Neuronal stem cell (in vitro differentiated cells): ENCODE data around the gene USP1.

Source experiments
- DNase-seq: peaks from one replicate; pipeline ENCODE4 v3.0.0-alpha.2; 2013; ENCODE audit warnings: low spot score
- H2AFZ ChIP-seq: one replicate; pipeline ENCODE4 v1.6.1; 2013; ENCODE audit warnings: mild to moderate bottlenecking, low read length, inconsistent platforms
- H2AK5ac ChIP-seq: 2 replicates; pipeline ENCODE4 v1.6.1; 2013; ENCODE audit warnings: low read depth, mild to moderate bottlenecking, inconsistent platforms, low read length, moderate library complexity, mixed read lengths
- H2BK120ac ChIP-seq: 2 replicates; pipeline ENCODE4 v1.6.1; 2013; ENCODE audit warnings: low read depth, mild to moderate bottlenecking, inconsistent platforms, low read length, moderate library complexity, mixed read lengths
- H2BK12ac ChIP-seq: one replicate; pipeline ENCODE4 v1.6.1; 2013; ENCODE audit warnings: low read length, inconsistent platforms
- H2BK15ac ChIP-seq: 2 replicates; pipeline ENCODE4 v1.6.1; 2013; ENCODE audit warnings: mild to moderate bottlenecking, low read length, inconsistent platforms, mixed read lengths
- H2BK5ac ChIP-seq: one replicate; pipeline ENCODE4 v1.6.1; 2013; ENCODE audit warnings: inconsistent platforms, mild to moderate bottlenecking, low read length, moderate library complexity
- H3K14ac ChIP-seq: one replicate; pipeline ENCODE4 v1.6.1; 2013; ENCODE audit warnings: low read length, inconsistent platforms
- H3K18ac ChIP-seq: 2 replicates; pipeline ENCODE4 v1.6.1; 2013; ENCODE audit warnings: low read length, inconsistent platforms
- H3K23ac ChIP-seq: 2 replicates; pipeline ENCODE4 v1.6.1; 2013; ENCODE audit warnings: low read depth, mild to moderate bottlenecking, mixed read lengths, low read length, inconsistent platforms; ENCODE audit not compliant: poor library complexity
- H3K27ac ChIP-seq: replicated peaks from 3 replicates; pipeline ENCODE4 v1.5.1; 2013; ENCODE audit warnings: low read length, inconsistent platforms
- H3K27me3 ChIP-seq, 3 experiments: 2 replicates each; pipeline ENCODE4 v1.6.1; 2013; ENCODE audit warnings: low read length in 3 of 3, mild to moderate bottlenecking in 2 of 3, inconsistent platforms in 1 of 3, low read depth in 1 of 3, mixed read lengths in 1 of 3, moderate library complexity in 1 of 3; ENCODE audit not compliant: control insufficient read depth in 3 of 3, insufficient read depth in 3 of 3
- H3K36me3 ChIP-seq, 2 donors: replicated peaks in 1 of 2; 2 replicates each; pipeline ENCODE4 v1.6.1; 2013; ENCODE audit warnings: low read length in 2 of 2; ENCODE audit not compliant: control insufficient read depth in 2 of 2, insufficient read depth in 2 of 2
- H3K4ac ChIP-seq: 2 replicates; pipeline ENCODE4 v1.6.1; 2013; ENCODE audit warnings: inconsistent platforms, mild to moderate bottlenecking, low read length, moderate library complexity
- H3K4me1 ChIP-seq, 2 donors: 1 replicate in 1 of 2; 2 replicates in 1 of 2; pipeline ENCODE4 v1.6.1; 2013; ENCODE audit warnings: low read length in 2 of 2, low read depth in 1 of 2; ENCODE audit not compliant: control insufficient read depth in 2 of 2, insufficient read depth in 1 of 2
- H3K4me2 ChIP-seq: one replicate; pipeline ENCODE4 v1.6.1; 2013; ENCODE audit warnings: mild to moderate bottlenecking, low read length, inconsistent platforms; ENCODE audit not compliant: insufficient read depth, poor library complexity, severe bottlenecking
- H3K4me3 ChIP-seq, 2 donors: 2 replicates each; pipeline ENCODE4 v1.5.1; 2013; ENCODE audit warnings: low read length in 2 of 2, mild to moderate bottlenecking in 2 of 2, inconsistent platforms in 1 of 2, moderate library complexity in 1 of 2
- H3K79me1 ChIP-seq: one replicate; pipeline ENCODE4 v1.6.1; 2013; ENCODE audit warnings: low read depth, mild to moderate bottlenecking, inconsistent platforms, low read length, moderate library complexity
- H3K9ac ChIP-seq: one replicate; pipeline ENCODE4 v1.6.1; 2013; ENCODE audit warnings: mild to moderate bottlenecking, low read depth, low read length, inconsistent platforms; ENCODE audit not compliant: poor library complexity
- H3K9me3 ChIP-seq, 2 donors: replicated peaks in 1 of 2; 2 replicates each; pipeline versions ENCODE3 to v1.6.1; 2013; ENCODE audit warnings: low read length in 2 of 2, mild to moderate bottlenecking in 2 of 2, inconsistent platforms in 1 of 2, low read depth in 1 of 2, mixed read lengths in 1 of 2, moderate library complexity in 1 of 2; ENCODE audit not compliant: control insufficient read depth in 2 of 2, insufficient read depth in 1 of 2
- H4K8ac ChIP-seq: one replicate; pipeline ENCODE4 v1.6.1; 2013; ENCODE audit warnings: low read depth, mild to moderate bottlenecking, inconsistent platforms, low read length, moderate library complexity
- H4K91ac ChIP-seq: one replicate; pipeline ENCODE4 v1.6.1; 2013; ENCODE audit warnings: low read length, low read depth, mild to moderate bottlenecking, inconsistent platforms; ENCODE audit not compliant: poor library complexity
- WGBS, 2 donors: extraction: QIAGEN DNeasy Blood & Tissue Kit; methylation state at CpG; one replicate each; pipeline ENCODE4 v1.1.7; 2013; ENCODE audit warnings: missing lambda C conversion rate in 2 of 2, mixed read lengths in 1 of 2; ENCODE audit not compliant: insufficient read length in 2 of 2, insufficient replicate concordance in 1 of 2; ENCODE audit errors: extremely low coverage in 2 of 2; 5-methylcytosine and 5-hydroxymethylcytosine counted together

Gene USP1

DNA sequence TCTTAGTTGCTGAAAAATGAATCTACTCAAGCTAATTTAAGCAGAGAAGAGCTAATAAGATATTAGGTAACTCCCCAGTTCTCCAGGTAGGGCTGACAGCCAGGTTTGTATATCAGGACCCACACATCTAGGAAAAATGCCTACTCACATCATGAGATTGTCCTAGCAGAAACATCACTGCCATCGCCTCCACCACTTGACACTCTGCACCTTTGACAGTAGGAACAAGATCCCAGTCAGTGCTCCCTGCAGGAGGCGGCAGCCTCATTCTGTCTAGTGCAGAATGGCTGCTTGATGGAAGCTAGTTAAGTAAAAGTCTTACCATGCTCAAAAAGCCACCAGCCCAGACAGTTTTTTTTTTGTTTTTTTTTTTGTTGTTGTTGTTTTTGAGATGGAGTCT, 31.6 kb upstream of the USP1 start:
- Histone ChIP-seq H2BK5ac (no peak overlapping the region), H2BK15ac (no peak overlapping the region), H3K79me1 (no peaks in the 10 kb centered on the region), H3K4me3 (no peak overlapping the region), H3K4me2 (no peak overlapping the region), H4K8ac (no peak overlapping the region), H3K9me3 (no peaks in the 10 kb centered on the region), H3K27me3 (peaks cover 0 to 22% (median 0%) of the 10 kb centered on the region in 3 experiments), H3K14ac (no peak overlapping the region), H2AFZ (no peak overlapping the region), H3K4me1 (peaks cover 5 to 6% of the 10 kb centered on the region in 2 donors), H3K4ac (no peak overlapping the region), H4K91ac (no peak overlapping the region), H2AK5ac (no peak overlapping the region), H3K36me3 (no peaks in the 10 kb centered on the region), H3K27ac (no peak overlapping the region), H2BK120ac (no peak overlapping the region), H2BK12ac (no peak overlapping the region), H3K23ac (no peak overlapping the region), H3K9ac (no peak overlapping the region), H3K18ac (no peak overlapping the region)
- no CpG with 5 or more reads among the region's 2 CpGs for WGBS, 2 donors
- no peak for DNase-seq

- WGBS, 2 donors = no CpG with 5 or more reads among the region's 3 CpGs
- Histone ChIP-seq H2AFZ (no peak overlapping the region), H3K4ac (no peak overlapping the region)
Observed at GRCh38 chr1:62406576-62406975, 30.3 kb upstream of the USP1 start.

DNA sequence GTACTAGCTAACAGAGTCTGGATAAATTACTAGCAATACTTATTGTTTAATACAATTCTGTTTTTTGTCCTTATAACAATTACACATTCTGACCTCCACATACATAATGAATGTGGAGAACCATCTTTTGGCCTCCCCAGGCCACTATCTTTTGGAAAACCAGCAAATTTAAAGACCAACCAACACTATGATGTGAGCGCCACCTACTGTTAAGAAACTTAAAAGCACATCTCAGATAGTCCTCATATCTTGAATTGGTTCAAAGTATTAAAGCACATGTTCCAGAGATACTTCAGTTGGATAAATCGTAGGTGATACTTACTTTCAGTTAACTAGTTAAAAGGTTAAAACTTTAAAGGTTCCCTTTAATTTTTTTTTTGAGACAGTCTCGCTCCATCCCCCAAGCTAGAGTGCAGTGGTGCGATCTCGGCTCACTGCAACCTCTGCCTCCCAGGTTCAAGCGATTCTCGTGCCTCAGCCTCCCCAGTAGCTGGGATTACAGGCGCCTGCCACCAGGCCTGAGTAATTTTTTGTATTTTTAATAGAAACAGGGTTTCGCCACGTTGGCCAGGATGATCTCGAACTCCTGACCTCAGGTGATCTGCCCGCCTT, 29.3 kb upstream of the USP1 start:
- Histone ChIP-seq H3K14ac (no peak overlapping the region), H4K8ac (no peak overlapping the region), H2BK5ac (no peak overlapping the region), H3K36me3 (no peaks in the 10 kb centered on the region), H4K91ac (no peak overlapping the region), H2BK12ac (no peak overlapping the region), H3K18ac (no peak overlapping the region), H3K9me3 (no peaks in the 10 kb centered on the region), H2AFZ (no peak overlapping the region), H2BK15ac (no peak overlapping the region), H3K4ac (no peak overlapping the region), H3K4me3 (no peak overlapping the region), H3K4me1 (peaks cover 0 to 3% of the 10 kb centered on the region in 2 donors), H2BK120ac (no peak overlapping the region), H3K79me1 (no peaks in the 10 kb centered on the region), H3K23ac (no peak overlapping the region), H3K27me3 (peaks cover 0 to 28% (median 0%) of the 10 kb centered on the region in 3 experiments), H2AK5ac (no peak overlapping the region), H3K27ac (no peak overlapping the region), H3K9ac (no peak overlapping the region), H3K4me2 (no peak overlapping the region)
- peak; percentile 67 for DNase-seq
- WGBS, 2 donors = no CpG with 5 or more reads among the region's 12 CpGs

More at GRCh38 chr1:62406576-62406975, 30.3 kb upstream of the USP1 start:
- Histone ChIP-seq H3K36me3 (no peaks in the 10 kb centered on the region), H3K4me2 (no peak overlapping the region), H3K9ac (no peak overlapping the region), H2BK120ac (no peak overlapping the region), H3K9me3 (no peaks in the 10 kb centered on the region), H3K4me3 (no peak overlapping the region), H2BK12ac (no peak overlapping the region), H2BK5ac (no peak overlapping the region), H3K27ac (no peak overlapping the region), H4K91ac (no peak overlapping the region), H2BK15ac (no peak overlapping the region), H3K14ac (no peak overlapping the region), H4K8ac (no peak overlapping the region), H3K23ac (no peak overlapping the region), H3K27me3 (peaks cover 0 to 24% (median 0%) of the 10 kb centered on the region in 3 experiments), H3K18ac (peak overlapping the region; percentile 21), H2AK5ac (no peak overlapping the region), H3K79me1 (no peaks in the 10 kb centered on the region), H3K4me1 (peaks cover 0 to 3% of the 10 kb centered on the region in 2 donors)
- no peak for DNase-seq

- DNase-seq = no peak
- no peak overlapping the region for H2BK15ac ChIP-seq
- no peak overlapping the region for H3K4me2 ChIP-seq
- no peak overlapping the region for H2BK12ac ChIP-seq
- no peaks in the 10 kb centered on the region for H3K9me3 ChIP-seq
- no peak overlapping the region for H3K14ac ChIP-seq
- peaks cover 0 to 4% (median 0%) of the 10 kb centered on the region in 3 experiments for H3K27me3 ChIP-seq
- no peak overlapping the region for H2BK5ac ChIP-seq
- H3K27ac ChIP-seq = no peak overlapping the region
- no peak overlapping the region for H2AFZ ChIP-seq
- no peaks in the 10 kb centered on the region for H3K36me3 ChIP-seq
- H2AK5ac ChIP-seq = no peak overlapping the region
- H3K23ac ChIP-seq = no peak overlapping the region
- no peak overlapping the region for H4K8ac ChIP-seq
- no peak overlapping the region for H3K9ac ChIP-seq
- no peak overlapping the region for H2BK120ac ChIP-seq
- no peak overlapping the region for H3K18ac ChIP-seq
- no peak overlapping the region for H4K91ac ChIP-seq
- H3K79me1 ChIP-seq = no peaks in the 10 kb centered on the region
- no peaks in the 10 kb centered on the region for H3K4me1 ChIP-seq
- WGBS, 2 donors = no CpG with 5 or more reads among the region's 8 CpGs
- H3K4me3 ChIP-seq = no peak overlapping the region
- H3K4ac ChIP-seq = no peak overlapping the region
Observed at GRCh38 chr1:62415687-62416086, 21.2 kb upstream of the USP1 start.
